GM21825 (cell line): ENCODE measurements around the gene ADAMTSL5.

Source experiments
- ATAC-seq: cut with Tn5 transposase; IDR thresholded peaks from one replicate; pipeline ENCODE4 v1.9.1; 2021; ENCODE audit warnings: mild to moderate bottlenecking, moderate library complexity; ENCODE audit not compliant: unreplicated experiment

The ADAMTSL5 gene

DNA sequence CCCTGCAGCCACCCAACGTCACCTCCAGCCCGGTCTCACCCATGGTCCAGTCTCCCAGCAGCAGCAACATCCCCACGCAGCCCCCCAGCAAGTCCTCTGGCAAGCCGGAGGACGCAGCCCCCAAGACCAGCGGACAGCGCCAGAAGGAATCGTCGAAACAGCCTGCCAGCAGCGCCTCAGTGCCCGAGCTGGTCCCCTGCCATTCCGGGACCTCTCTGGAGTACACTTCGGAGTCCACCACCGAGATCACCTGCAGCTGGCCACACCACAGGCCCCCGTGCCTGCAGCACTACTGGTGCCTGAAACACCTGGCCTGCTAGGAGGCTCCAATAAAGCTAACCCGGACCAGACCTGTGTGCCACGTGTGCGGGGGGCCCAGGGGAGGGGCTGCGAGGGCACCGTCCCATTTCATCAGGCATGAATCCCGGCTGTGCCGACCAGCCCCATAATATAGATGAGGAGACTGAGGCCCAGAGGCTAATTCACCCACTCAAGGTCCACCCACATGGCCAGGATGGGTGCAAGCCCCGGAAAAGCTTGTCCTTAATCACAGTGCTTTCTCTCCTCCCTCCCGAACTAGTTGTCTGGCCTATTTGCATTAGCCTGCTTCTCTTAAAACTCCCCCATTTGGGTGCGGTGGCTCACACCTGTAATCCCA, 15.1 kb downstream of the ADAMTSL5 start:
- ATAC-seq, result no peak

DNA sequence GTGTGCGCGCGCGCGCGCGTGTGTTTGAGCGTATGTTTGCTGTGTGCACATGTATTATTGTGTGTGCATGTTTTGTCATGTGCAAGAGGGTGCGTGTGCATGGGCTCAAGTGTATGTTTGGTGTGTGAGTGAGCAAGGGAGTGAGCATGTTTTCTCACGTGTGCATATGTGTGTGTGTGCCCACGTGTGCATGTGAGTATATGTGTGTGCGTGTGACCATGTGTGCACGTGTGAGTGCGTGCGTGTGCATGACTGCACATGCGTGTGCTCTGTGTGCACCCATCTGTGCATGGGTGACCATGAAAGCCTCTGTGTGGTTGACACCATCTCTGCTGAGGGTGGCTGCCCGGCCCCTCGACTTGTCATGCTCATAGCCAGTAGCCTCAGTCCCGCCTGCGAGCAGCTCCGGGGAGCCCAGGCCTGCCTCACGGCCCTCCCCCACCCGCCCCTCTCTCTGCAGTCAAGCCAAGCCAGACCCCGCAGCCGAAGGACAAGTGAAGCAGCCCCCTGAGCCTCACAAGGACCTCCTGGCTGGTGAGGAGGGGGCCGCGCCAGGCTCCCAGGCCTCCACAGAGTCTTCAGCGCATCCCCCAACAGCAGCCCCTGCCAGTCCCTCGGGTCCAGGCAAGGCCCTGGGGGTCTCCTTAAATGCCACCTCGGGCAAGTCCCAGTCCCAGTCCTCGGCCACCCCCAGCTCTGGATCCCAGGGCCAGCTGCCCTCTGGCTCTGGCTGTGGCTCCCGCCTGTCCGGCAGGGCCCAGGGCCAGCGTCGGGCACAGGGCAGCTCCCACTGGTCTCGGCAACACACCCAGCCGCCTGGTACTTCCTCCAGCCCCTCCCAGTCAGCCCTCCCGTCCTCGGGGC, 15.9 kb downstream of the ADAMTSL5 start:
- no peak for ATAC-seq

DNA sequence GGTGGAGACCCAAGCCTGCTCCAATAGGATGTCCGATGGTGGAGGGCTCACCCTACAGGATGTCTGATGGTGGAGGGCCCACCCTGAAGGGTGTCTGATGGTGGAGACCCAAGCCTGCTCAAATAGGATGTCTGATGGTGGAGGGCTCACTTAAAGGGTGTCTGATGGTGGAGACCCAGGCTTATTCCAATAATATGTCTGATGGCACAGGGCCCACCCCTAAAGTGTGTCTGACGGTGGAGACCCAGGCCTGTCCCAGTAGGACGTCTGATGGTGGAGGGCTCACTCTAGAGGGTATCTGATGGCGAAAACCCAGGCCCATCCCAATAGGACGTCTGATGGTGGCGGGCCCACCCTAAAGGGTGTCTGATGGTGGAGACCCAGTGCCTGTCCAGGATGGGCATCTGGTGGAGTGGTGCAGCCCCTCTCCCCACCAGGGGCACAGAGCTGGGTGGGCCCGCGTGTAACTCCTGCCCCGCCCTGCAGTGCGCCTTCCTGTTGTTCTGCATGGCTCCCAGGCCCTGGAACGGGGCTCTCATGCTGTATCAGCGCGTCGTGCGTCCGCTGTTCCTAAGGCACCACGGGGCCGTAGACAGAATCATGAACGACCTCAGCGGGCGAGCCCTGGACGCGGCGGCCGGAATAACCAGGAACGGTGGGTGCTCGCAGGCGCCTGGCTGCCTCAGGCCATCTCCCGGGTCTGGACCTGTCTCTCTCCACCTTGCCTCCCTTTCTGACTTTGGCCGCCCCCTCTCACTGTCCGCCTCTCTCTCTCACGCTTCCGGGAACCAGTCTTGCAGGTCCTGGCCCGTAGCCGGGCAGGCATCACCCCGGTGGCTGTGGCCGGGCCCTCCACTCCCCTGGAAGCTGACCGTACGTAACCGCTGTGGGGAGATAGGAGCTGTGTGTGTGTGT, 16.8 kb downstream of the ADAMTSL5 start:
- ATAC-seq, result no peak

- ATAC-seq, result no peak
Measured at GRCh38 chr19:1495051-1495798, 17.6 kb downstream of the ADAMTSL5 start.

DNA sequence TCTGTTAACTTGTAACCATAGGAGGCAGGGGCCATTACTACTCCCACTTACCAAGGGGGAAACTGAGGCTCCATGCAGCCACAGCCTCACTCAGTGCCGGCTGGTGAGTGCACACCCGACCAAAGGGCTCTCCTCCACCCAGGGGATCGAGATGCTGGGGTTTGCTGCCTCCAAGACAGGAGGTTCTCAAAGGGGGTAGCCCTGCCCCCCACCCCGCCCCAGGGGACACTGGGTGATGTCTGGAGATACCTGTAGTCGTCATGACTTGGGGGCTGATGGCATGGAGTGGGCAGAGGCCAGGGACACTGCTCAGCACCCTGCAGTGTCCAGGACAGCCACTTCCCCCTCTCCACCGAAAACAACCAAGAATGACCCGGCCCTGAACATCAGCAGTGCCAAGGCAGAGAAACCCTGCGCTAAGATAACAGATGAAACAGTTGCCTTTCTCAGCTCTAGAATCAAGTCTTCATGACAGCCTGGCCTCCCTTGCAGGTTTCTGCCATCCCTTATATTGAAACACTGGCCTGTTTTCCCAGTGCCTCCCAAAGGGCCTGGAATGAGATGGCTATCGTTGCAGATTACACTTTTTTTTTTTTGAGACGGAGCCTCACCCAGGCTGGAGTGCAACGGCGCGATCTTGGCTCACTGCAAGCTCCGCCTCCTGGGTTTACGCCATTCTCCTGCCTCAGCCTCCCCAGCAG, 18.6 kb downstream of the ADAMTSL5 start:
- ATAC-seq, result no peak

GRCh38 chr19:1492474-1493006, 20.3 kb downstream of the ADAMTSL5 start:
- no peak for ATAC-seq

DNA sequence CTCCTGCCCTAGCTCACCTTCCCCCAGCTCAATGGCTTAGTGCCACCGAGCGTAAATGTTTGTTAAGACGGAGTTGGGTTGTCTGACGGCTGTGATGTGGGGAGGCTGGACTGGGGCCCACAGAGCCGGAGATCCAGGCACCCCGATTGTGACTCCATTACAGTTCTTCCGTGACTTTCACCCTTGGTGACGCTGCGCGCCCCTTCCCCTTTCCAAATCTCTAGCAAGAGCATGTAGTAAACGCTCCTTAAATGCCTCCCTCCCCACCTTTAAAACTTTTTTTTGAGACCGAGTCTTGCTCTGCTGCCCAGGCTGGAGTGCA, 21.0 kb downstream of the ADAMTSL5 start:
- ATAC-seq, result no peak

GRCh38 chr19:1491114-1491848, 21.5 kb downstream of the ADAMTSL5 start, which contains the start of gene REEP6:
REEP6 (plus strand) TSS chr19:1491181; CDS start chr19:1491270, 89 bp downstream.
- ATAC-seq, result peak; percentile 3

DNA sequence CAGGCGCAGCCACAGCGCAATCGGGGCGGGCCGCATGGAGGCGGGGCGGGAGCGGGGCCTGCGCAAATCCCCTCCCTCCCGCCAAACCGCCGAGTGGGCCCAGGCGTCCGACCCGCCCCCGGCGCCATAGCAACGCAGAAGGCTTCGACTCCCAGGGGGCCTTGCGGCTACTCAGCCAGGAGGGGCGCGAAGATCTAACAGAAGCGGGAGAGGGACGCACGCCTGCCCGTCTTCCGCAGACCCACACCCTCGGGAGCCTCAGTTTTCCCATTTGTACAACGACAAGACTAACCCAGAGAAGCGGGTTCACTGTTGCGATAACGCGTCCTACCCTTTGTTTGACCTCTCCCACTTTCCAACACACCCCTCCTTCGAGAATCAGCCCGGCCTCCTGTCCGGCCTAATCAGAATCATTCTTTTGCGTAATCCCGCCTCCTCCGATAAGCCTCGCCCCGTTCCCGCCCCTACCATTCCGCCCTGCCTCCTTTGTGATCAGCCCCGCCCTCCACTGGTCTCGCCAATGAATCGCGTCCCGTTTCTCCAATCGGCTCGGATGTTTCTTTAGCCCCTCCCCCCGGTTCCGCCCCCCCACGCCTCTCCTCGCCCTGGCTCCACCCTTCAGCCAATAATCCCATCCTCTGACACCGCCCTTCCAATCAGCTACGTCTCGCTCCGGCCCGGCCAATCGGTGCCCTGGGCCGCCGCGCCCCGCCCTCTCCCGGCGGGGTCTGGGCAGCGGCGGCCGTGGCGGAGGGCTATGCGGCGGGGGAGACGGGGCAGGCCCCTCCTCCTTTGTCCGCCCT, 22.3 kb downstream of the ADAMTSL5 start, which contains the start of gene PCSK4:
TSS of gene PCSK4 (minus strand) at position 40 of the 803 bp plus-strand sequence. CDS start at position 36, 4 bp downstream.
- peak; percentile 73 for ATAC-seq

DNA sequence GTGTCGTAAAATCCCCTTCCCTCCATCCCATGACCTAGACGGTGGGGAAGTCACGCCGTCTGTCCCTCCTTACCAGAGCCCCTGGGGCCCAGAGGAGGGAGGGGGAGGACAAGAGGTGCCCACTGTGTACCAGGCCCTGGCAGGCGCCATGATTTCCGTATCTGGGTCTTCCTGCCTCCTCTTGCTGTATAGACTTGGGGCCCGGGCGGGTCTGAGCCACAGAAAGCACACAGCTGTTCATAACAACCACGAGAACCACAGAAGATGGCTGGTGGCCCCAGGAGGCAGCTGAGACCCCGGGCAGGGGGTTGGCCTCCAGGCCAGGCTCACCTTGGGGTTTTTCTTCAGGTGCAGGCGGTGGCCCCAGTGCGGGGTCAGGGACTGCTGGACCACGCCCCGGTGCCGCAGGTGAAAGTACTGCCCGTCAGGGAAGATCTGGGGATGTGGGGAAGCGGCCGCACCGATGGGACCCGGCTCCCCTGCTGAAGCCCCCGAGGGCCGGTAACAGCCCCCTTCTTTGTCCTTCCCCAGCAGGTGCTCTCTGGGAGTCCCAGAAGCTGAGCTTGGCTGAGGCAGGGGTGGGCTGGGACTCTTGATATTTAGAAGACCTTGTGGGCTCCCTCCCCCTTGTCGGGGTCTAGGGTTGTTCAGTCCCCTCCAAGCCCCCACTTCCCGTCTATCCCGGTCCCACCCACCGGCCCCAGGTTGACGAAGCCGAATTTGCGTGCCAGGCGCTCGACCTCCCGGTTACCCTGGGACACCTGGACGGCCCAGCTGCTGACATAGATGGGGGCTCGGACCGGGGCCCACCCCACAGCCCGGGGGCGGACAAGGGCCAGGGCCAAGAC, 23.1 kb downstream of the ADAMTSL5 start:
- ATAC-seq, result no peak

- no peak for ATAC-seq
Measured at GRCh38 chr19:1488282-1488601, 24.6 kb downstream of the ADAMTSL5 start.

- no peak for ATAC-seq
Measured at GRCh38 chr19:1487576-1488281, 25.1 kb downstream of the ADAMTSL5 start.

DNA sequence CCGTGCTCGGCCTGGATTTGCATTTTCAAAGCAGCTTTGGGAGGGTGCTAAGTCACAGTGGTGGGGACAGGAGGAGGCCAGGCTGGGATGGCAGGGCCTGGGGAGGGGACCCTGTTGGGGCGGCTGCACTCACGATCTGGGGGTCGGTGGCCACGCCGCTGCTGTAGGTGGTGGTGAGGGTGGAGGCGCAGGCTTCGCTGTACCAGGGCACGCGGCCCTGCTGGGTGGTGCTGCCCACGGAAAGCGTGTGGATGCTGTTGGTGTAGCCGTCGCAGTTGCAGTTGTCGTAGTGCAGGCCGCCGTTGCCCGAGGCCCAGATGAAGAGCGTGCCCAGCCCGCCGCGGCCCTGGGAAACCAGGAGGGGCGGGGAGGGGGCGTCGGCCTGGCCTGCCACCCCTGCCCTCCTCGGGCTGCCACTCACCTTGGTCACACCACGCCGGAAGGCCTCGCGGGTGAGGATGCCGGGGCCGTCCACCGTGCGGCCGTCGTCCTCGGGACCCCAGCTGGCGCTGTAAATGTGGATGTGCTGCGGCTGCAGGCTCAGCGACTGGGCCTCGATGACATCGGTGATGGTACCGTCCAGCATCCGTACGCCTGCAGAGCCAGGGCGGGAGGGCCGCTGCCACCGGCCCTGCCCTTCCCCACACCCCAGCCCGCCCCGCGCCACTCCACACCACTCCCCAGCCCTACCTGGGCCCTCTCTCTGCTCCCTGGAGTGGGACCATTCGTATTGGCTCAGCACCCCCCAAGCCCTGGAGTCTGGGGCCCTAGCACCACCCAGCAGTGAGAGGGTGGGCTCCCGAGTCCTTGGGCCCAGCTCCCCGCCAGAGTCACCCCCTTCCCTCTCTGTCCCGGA, 25.9 kb downstream of the ADAMTSL5 start:
- ATAC-seq, result no peak

DNA sequence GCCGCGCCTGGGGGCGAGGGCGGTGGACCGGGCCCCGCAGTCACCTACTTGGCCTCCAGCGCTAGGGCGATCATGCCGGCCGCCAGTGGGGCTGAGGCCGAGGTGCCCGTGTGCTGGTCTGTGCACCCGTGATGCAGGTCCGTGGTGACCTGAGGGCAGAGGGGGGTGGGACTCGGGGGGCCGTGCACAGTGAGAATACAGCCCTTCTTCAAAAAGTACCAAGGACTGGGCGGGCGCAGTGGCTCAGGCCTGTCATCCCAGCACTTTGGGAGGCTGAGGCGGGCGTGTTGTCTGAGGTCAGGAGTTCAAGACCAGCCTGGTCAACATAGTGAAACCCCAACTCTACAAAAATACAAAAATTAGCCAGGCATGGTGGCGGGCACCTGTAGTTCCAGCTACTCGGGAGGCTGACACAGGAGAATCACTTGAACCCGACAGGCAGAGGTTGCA, 28.8 kb downstream of the ADAMTSL5 start:
- ATAC-seq, result no peak

DNA sequence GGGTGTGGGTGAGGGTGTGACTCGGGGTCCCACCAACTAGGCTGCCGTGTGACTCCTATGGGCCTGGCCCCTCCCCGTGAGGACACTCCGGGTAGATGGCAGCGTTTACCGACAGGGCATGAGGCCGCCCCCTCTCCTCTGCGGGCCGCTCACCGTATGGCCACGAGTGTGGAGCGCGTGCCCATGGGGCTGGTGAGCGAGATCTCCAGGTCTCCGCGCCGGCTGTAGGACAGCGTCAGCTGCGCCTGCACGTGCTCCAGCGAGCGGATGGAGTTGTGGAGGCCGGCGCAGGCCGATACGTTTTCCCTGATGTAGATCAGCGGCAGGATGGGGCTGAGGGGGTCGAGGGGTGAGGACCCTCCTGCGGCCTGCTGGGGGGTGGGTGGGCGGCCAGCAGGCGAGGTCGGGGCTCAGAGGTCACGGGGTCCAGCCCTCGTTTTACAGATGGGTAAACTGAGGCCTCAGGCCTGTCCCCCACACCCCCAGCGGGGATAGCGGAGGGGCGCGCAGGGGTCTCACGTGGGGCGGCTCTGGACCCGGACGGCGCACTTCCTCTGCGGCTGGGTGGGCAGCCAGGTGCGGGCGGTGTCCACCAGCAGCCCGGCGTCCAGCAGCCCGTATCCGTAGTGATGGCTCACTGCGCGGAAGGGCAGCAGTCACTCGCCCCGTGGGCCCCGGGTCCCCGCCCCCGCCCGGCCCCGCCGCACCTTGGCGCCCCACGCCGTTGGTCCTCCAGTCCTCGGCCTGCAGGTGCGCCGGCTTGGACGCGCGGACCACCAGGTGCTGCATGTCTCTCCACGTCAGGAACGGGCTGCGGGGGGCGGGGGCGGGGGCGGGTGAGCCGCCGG, 29.5 kb downstream of the ADAMTSL5 start:
- ATAC-seq, result no peak
